Right lobe of liver (tissue), 4 donors: Measurements from ENCODE around the gene TYW3.

ENCODE experiments used
- CTCF ChIP-seq, 4 donors: fragments of 200-600 bp in 3 of 4; fragments of 450-650 bp in 1 of 4; IDR thresholded peaks; one replicate each; pipeline versions ENCODE4 v1.5.1 to v1.8.0; 2016 to 2022; ENCODE audit warnings: antibody characterized with exemption in 4 of 4, mild to moderate bottlenecking in 2 of 4
- POLR2A ChIP-seq: fragments of 450-650 bp; IDR thresholded peaks from one replicate; pipeline ENCODE4 v1.6.1; 2017; ENCODE audit warnings: antibody characterized with exemption, mild to moderate bottlenecking
- donor health status: DM: no; HTN: no; CAD: no.
- donor health status: DM: no; HTN: no; CAD: no.
- donor health status: DM: no; HTN: yes; CAD: no.

- TF ChIP-seq CTCF (IDR thresholded peaks at IDR 0.05) (no peak), POLR2A (no peak)
Measured at GRCh38 chr1:74766579-74766978, 33.6 kb downstream of the TYW3 start.
